NT2/D1 (cell line): Measurements from ENCODE around the gene AGAP1.
A peak's percentile ranks its signal among the peaks of the same experiment; 100 is the strongest.

Experiments
- DNase-seq: peaks from one replicate; pipeline ENCODE4 v3.0.0-alpha.2; 2011; ENCODE audit warnings: low read depth, low spot score
- H3K27me3 ChIP-seq: 2 replicates; pipeline ENCODE4 v1.6.0; 2011; ENCODE audit warnings: mild to moderate bottlenecking; ENCODE audit not compliant: insufficient read length, insufficient read depth
- H3K36me3 ChIP-seq: 2 replicates; pipeline ENCODE4 v1.6.1; 2011; ENCODE audit warnings: mild to moderate bottlenecking, low read length, mixed read lengths; ENCODE audit not compliant: insufficient read depth, insufficient read length
- H3K4me1 ChIP-seq: 2 replicates; pipeline ENCODE4 v1.5.1; 2011; ENCODE audit not compliant: insufficient read depth, insufficient read length
- H3K4me3 ChIP-seq: 2 replicates; pipeline ENCODE4 v1.5.1; 2011; ENCODE audit warnings: low read depth; ENCODE audit not compliant: insufficient read length
- H3K9ac ChIP-seq: 2 replicates; pipeline ENCODE4 v1.6.0; 2011; ENCODE audit warnings: low read depth; ENCODE audit not compliant: insufficient read length
- H3K9me3 ChIP-seq: 2 replicates; pipeline ENCODE4 v1.5.1; 2011; ENCODE audit warnings: mild to moderate bottlenecking, low read length; ENCODE audit not compliant: insufficient read depth
- SUZ12 ChIP-seq: IDR thresholded peaks from 2 replicates; pipeline ENCODE4 v1.6.1; 2011; ENCODE audit not compliant: insufficient read length, insufficient read depth; ENCODE audit errors: extremely low read depth
- YY1 ChIP-seq: IDR thresholded peaks from 2 replicates; pipeline ENCODE4 v1.6.1; 2011; ENCODE audit not compliant: insufficient read length, insufficient read depth
- ZNF274 ChIP-seq: IDR thresholded peaks from 2 replicates; pipeline ENCODE4 v1.6.1; 2011; ENCODE audit warnings: mild to moderate bottlenecking, low read depth, low read length

Gene AGAP1

GRCh38 chr2:236106761-236107160 is 612.9 kb downstream of the AGAP1 start:
- H3K9ac ChIP-seq, result no peak overlapping the region
- no peak for DNase-seq
- no peaks in the 10 kb centered on the region for H3K27me3 ChIP-seq
- H3K36me3 ChIP-seq, result no peaks in the 10 kb centered on the region
- H3K4me3 ChIP-seq, result no peak overlapping the region
- no peak for TF ChIP-seq YY1
- no peak for TF ChIP-seq SUZ12
- no peak for TF ChIP-seq ZNF274
- H3K4me1 ChIP-seq, result peaks cover 24% of the 10 kb centered on the region
- no peaks in the 10 kb centered on the region for H3K9me3 ChIP-seq

- no peaks in the 10 kb centered on the region for H3K27me3 ChIP-seq
- H3K4me3 ChIP-seq, result no peak overlapping the region
- no peak for DNase-seq
- no peak overlapping the region for H3K9ac ChIP-seq
- no peaks in the 10 kb centered on the region for H3K9me3 ChIP-seq
- peaks cover 24% of the 10 kb centered on the region for H3K4me1 ChIP-seq
- no peaks in the 10 kb centered on the region for H3K36me3 ChIP-seq
- TF ChIP-seq ZNF274 (no peak), SUZ12 (no peak), YY1 (no peak)
Observed at GRCh38 chr2:236107536-236107935, 613.7 kb downstream of the AGAP1 start.

GRCh38 chr2:236107942-236108625 is 614.2 kb downstream of the AGAP1 start:
- Histone ChIP-seq H3K4me3 (no peak overlapping the region), H3K9me3 (no peaks in the 10 kb centered on the region), H3K4me1 (peaks cover 24% of the 10 kb centered on the region), H3K9ac (peak overlapping the region; percentile 33), H3K36me3 (no peaks in the 10 kb centered on the region), H3K27me3 (no peaks in the 10 kb centered on the region)
- TF ChIP-seq SUZ12, result no peak
- no peak for TF ChIP-seq YY1
- TF ChIP-seq ZNF274, result no peak
- DNase-seq, result no peak

- TF ChIP-seq SUZ12, result no peak
- no peak for TF ChIP-seq YY1
- TF ChIP-seq ZNF274, result no peak
- no peaks in the 10 kb centered on the region for H3K36me3 ChIP-seq
- H3K4me1 ChIP-seq, result peaks cover 23% of the 10 kb centered on the region
- DNase-seq, result no peak
- H3K27me3 ChIP-seq, result no peaks in the 10 kb centered on the region
- H3K4me3 ChIP-seq, result no peak overlapping the region
- H3K9ac ChIP-seq, result no peak overlapping the region
- no peaks in the 10 kb centered on the region for H3K9me3 ChIP-seq
Observed at GRCh38 chr2:236109061-236109460, 615.2 kb downstream of the AGAP1 start.

GRCh38 chr2:236109473-236109872 is 615.6 kb downstream of the AGAP1 start:
- Histone ChIP-seq H3K36me3 (no peaks in the 10 kb centered on the region), H3K27me3 (peaks cover 3% of the 10 kb centered on the region), H3K9ac (no peak overlapping the region), H3K4me1 (peaks cover 20% of the 10 kb centered on the region), H3K4me3 (no peak overlapping the region), H3K9me3 (no peaks in the 10 kb centered on the region)
- TF ChIP-seq YY1 (no peak), SUZ12 (no peak), ZNF274 (no peak)
- no peak for DNase-seq

- Histone ChIP-seq H3K27me3 (peaks cover 24% of the 10 kb centered on the region), H3K4me3 (no peak overlapping the region), H3K9me3 (no peaks in the 10 kb centered on the region), H3K4me1 (peaks cover 18% of the 10 kb centered on the region), H3K36me3 (no peaks in the 10 kb centered on the region), H3K9ac (no peak overlapping the region)
- TF ChIP-seq YY1 (no peak), SUZ12 (no peak), ZNF274 (no peak)
- no peak for DNase-seq
Observed at GRCh38 chr2:236112466-236112865, 618.6 kb downstream of the AGAP1 start.

GRCh38 chr2:236113425-236113824 is 619.6 kb downstream of the AGAP1 start:
- Histone ChIP-seq H3K36me3 (no peaks in the 10 kb centered on the region), H3K9me3 (no peaks in the 10 kb centered on the region), H3K9ac (no peak overlapping the region), H3K27me3 (peaks cover 31% of the 10 kb centered on the region), H3K4me3 (no peak overlapping the region), H3K4me1 (peaks cover 14% of the 10 kb centered on the region)
- TF ChIP-seq SUZ12 (no peak), YY1 (no peak), ZNF274 (no peak)
- DNase-seq, result no peak
